ENCODE measurements around the gene CLDN9. TPM values are rescaled to one million over a fixed set of nuclear protein-coding genes. Genes with fewer than 3 reads are reported as not detected.

Gene CLDN9
- total RNA-seq, 1 experiment from 2014 or later: not detected

DNA sequence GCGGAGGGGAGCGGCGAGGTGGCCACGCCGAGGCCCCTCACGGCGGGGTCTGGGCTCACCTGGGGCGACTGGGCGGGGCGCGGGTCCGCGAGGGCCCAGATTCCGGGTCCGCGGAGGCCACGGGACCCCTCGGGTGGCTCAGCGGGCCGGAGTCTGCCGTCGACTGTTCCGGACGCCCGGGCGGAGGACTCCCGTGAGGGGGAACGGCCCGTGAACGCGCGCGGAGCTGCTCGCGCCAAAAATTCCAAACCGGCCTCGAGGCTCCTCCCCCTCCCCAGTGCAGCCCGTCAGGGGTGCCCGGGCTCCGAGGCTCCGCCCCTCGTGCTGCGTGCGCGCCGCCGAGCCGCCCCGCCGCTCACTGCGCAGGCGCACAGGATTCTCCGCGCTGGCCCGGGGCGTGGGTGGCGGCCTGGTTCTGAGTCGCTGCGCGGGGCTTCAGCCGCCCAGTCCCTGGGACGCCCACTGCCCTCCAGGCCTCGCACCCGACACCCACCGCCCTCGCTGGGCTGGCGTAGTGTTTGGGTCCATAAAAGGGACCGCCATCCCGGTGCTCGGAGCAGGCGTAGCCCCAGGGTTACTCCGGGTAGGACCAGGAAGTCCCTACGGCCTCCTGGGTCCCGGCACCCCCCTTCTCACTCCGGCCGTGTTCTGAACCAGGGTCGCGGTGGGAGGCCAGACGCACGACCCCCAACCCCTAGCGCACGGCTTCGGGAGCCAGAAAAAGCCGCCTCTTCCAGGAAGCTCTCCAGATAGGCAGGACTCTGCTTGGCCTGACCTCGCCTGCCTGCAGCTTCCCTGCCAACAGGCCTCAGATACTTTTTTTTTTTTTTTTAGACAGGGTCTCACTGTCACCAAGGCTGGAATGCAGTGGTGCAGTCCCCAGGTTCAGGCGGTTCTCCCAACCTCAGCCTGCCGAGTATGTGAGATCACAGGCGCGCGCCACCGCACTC lies 32.2 kb upstream of the CLDN9 start, which contains the start of gene PKMYT1:
Gene PKMYT1, minus strand, starts transcription at position 220 of the 950 bp plus-strand sequence. CDS start 789 bp downstream, outside the sequence.
- peaks cover 22% of the 10 kb centered on the region for H3K4me1 ChIP-seq (replicated peaks)
- H3K27me3 ChIP-seq (replicated peaks): peaks cover 3% of the 10 kb centered on the region; the same call in 1 of the 2 replicates
- DNase-seq (ENCODE audit: low read depth in 1 of 2, low spot score in 2 of 2): peak; percentile 93 to 94
- H3K27ac ChIP-seq: peak within 1 kb of the TSS; percentile 82
- H3K9me3 ChIP-seq (replicated peaks): no peaks in the 10 kb centered on the region
- H3K4me3 ChIP-seq: peak within 1 kb of the TSS; percentile 92
- H3K36me3 ChIP-seq: peaks cover 41% of the 10 kb centered on the region

DNA sequence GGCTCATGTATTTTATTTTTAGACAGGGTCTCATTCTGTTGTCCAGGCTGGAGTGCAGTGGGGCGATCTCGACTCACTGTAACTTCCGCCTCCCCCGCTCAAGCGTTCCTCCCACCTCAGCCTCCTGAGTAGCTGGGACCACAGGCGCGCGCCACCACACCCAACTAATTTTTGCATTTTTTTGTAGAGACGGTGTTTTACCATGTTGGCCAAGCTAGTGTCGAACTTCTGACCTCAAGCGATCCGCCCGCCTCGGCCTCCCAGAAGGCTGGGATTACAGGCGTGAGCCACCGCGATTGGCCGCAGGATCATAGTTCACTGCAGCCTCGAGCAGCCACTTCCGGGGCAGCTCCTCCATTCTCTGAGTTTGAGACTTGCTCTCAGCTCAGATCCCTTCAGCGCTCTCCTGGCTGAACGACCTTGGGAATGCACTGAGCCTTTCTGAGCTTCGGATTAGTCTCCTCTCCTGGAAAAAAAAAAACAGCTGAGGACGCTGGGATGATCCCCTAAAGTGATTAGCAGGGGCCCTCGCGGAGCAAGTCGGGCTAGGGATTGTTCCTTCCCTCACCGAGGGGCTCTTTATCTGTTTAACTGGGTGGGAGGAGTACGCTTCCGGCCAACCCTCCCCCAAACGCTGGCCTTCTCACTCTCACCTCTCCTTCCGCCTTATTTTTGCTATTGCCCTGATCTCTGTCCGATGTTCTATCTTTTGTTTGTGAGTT lies 31.4 kb upstream of the CLDN9 start:
- Histone ChIP-seq H3K27me3 (replicated peaks) (peaks cover 3% of the 10 kb centered on the region; the same call in 1 of the 2 replicates), H3K9me3 (replicated peaks) (no peaks in the 10 kb centered on the region), H3K36me3 (peaks cover 32% of the 10 kb centered on the region), H3K27ac (no peak overlapping the region), H3K4me1 (replicated peaks) (peaks cover 22% of the 10 kb centered on the region), H3K4me3 (peak overlapping the region; percentile 92)
- DNase-seq (ENCODE audit: low read depth in 1 of 2, low spot score in 2 of 2): no peak

DNA sequence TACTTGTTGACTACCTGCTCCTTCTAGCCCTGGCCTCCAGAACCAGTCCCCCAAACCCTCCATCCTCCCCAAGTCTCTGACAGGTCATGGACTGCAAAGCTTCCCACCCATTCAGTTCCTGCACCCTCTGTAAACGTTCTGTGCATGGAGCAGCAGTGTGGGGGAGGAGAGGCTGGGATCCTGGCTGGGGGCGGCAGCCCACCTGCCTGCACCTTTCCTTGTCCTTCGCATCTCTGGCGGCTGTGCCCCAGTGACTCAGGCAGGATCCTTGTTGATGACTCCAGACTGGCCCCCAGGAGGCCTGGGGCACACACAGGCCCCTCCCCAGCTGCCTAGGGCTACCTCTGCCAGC lies 30.8 kb upstream of the CLDN9 start:
- Histone ChIP-seq H3K4me1 (replicated peaks) (peaks cover 22% of the 10 kb centered on the region), H3K27ac (no peak overlapping the region), H3K36me3 (peaks cover 27% of the 10 kb centered on the region), H3K27me3 (replicated peaks) (peaks cover 3% of the 10 kb centered on the region; the same call in 1 of the 2 replicates), H3K4me3 (no peak overlapping the region), H3K9me3 (replicated peaks) (no peaks in the 10 kb centered on the region)
- DNase-seq (ENCODE audit: low read depth in 1 of 2, low spot score in 2 of 2): no peak

DNA sequence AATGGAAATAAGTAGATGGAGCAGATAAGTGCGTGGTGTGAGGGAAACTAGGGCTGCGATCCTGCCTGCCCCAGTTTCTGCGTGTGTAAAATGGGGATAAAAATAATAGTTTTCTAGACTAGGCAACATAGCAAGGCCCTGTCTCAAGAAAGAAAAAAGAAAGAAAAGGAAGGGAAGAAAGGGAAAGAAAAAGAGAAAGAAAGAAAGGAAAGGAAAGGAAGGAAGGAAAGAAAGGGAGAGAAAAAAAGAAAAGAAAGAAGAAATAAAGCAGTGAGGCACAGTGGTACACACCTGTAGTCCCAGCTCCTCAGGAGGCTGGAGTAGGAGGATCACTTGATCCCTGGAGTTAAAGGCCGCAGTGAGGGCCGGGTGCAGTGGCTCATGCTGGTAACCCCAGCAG lies 30.3 kb upstream of the CLDN9 start:
- no peak overlapping the region for H3K4me3 ChIP-seq
- H3K9me3 ChIP-seq (replicated peaks): no peaks in the 10 kb centered on the region
- peaks cover 3% of the 10 kb centered on the region; the same call in 1 of the 2 replicates for H3K27me3 ChIP-seq (replicated peaks)
- DNase-seq (ENCODE audit: low read depth in 1 of 2, low spot score in 2 of 2): no peak
- H3K36me3 ChIP-seq: peaks cover 22% of the 10 kb centered on the region
- H3K27ac ChIP-seq: no peak overlapping the region
- peaks cover 22% of the 10 kb centered on the region for H3K4me1 ChIP-seq (replicated peaks)

DNA sequence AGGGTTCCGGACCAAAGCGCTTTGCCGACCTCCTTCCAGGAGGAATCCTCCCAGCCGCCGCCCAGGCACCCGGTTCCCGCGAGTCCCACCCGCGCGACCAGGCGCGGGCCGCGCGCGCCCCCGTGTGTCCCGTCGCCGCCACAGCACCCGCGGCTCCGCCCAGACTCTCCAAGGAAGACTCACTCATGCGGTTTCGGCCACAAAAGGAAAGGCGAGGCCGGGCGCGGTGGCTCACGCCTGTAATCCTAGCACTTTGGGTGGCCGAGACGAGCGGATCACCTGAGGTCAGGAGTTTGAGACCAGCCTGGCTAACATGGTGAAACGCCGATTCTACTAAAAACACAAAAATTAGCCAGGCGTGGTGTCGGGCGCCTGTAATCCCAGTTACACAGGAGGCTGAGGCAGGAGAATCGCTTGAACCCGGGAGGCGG lies 29.0 kb upstream of the CLDN9 start:
- DNase-seq (ENCODE audit: low read depth in 1 of 2, low spot score in 2 of 2): peak; percentile 88 to 91
- no peak overlapping the region for H3K27ac ChIP-seq
- 0 out of 2 replicates have a peak overlapping the region, but pooled peaks have one; percentile 7 for H3K4me3 ChIP-seq
- H3K36me3 ChIP-seq: peaks cover 11% of the 10 kb centered on the region; the same call in 1 of the 2 replicates
- peaks cover 22% of the 10 kb centered on the region for H3K4me1 ChIP-seq (replicated peaks)
- H3K27me3 ChIP-seq (replicated peaks): peaks cover 3% of the 10 kb centered on the region; the same call in 1 of the 2 replicates
- H3K9me3 ChIP-seq (replicated peaks): no peaks in the 10 kb centered on the region

DNA sequence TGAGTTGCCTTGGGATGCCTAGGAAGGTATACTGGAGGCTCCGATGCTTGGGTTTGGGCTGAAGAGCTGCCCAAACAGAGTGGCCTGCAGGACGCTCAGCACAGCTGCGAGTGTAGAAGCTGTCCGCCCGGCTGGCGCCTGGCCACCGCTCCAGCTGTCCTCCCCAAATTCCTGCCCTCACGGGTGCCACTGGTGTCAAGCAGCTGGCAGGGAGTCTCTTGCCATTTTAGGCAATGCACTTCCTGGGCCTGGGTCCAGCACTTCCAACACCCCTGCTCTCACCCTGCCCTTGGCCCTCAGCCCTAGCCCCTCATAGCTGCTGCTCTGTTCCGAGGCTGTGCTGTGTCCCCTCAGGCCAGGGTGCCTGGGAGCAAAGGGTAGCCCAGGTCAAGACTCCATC lies 27.3 kb upstream of the CLDN9 start:
- Histone ChIP-seq H3K27ac (no peak overlapping the region), H3K4me3 (no peak overlapping the region)

DNA sequence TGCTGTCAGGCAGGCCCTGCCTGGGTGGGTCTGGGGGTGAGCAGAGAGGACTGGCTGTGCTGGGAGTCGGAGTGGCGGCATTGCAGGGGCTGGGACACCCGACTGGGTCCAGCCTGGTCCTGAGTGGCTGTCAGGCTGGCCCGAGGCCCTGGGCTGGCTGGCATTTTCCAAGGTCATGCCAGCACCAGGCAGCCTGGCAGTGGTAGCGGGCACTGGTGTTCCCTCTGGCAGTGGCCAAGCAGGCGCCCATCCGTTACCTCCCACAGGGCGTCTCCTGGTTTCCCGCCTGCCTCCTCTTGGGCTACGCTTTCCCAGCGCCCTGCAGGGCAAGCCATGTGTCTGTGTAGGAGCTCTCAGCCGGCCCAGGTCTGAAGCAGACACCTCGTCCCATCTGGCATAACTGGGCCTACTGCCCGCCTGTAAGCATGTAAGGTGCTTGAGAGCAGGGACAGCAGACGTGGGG lies 26.8 kb upstream of the CLDN9 start:
- Histone ChIP-seq H3K4me1 (replicated peaks) (peaks cover 10% of the 10 kb centered on the region), H3K27ac (no peak overlapping the region), H3K4me3 (no peak overlapping the region), H3K36me3 (no peaks in the 10 kb centered on the region), H3K9me3 (replicated peaks) (no peaks in the 10 kb centered on the region), H3K27me3 (replicated peaks) (peaks cover 8% of the 10 kb centered on the region; the same call in 1 of the 2 replicates)
- DNase-seq (ENCODE audit: low read depth in 1 of 2, low spot score in 2 of 2): no peak

More for the DNA sequence above, 27.3 kb upstream of the CLDN9 start:
- Histone ChIP-seq H3K9me3 (replicated peaks) (no peaks in the 10 kb centered on the region), H3K27me3 (replicated peaks) (peaks cover 8% of the 10 kb centered on the region; the same call in 1 of the 2 replicates), H3K4me1 (replicated peaks) (peaks cover 15% of the 10 kb centered on the region), H3K36me3 (no peaks in the 10 kb centered on the region)
- DNase-seq (ENCODE audit: low read depth in 1 of 2, low spot score in 2 of 2): no peak

DNA sequence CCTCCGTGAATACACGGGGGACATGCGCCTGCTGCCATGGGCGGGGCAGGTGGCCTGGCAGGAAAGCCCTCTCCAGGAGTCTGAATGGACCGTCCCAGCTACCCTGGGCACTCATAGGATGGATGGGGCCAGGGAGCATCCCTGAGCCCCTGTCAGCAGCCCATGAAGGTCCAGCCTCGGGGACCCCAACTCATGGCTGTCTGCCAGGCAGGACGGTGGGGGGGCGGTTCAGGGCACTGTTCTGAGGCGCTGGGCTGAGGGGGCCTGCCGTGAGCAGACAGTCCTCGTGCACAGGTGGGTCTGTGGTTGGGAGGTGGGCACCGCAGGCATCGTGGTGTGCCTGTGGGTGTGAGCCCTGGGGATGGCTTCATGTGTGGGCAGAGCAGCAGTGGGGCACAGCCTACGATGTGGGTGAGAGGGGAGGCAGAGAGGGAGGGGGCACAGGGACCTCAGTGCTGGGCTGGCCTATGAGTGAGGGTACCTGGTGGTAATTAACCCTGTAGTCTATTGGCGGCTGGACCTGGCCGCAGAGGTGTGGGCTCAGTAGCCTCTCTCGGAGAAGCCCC lies 26.0 kb upstream of the CLDN9 start:
- H3K4me1 ChIP-seq (replicated peaks): peaks cover 7% of the 10 kb centered on the region
- H3K27me3 ChIP-seq (replicated peaks): peaks cover 8% of the 10 kb centered on the region; the same call in 1 of the 2 replicates
- H3K9me3 ChIP-seq (replicated peaks): no peaks in the 10 kb centered on the region
- no peak overlapping the region for H3K4me3 ChIP-seq
- H3K36me3 ChIP-seq: no peaks in the 10 kb centered on the region
- DNase-seq (ENCODE audit: low read depth in 1 of 2, low spot score in 2 of 2): no peak
- H3K27ac ChIP-seq: no peak overlapping the region

DNA sequence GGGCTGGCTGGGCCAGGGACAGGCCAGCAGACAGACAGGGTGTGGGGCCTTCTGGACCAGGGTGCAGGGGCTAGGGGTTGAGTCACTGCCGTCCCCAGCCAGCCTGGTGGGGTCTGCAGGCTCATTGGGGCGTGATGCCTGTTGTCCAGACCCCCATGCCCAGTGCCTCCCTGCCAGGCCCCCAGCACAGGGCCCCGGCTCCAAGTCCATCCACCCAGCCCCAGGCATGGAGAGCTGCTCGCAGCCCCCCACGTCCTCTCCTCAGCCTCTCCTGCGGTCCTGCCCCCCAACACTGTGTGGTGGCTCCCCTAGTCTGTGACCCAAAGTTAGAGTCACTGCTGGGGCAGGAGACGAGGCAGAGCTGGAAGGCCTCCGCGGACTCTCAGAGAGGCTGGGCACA lies 25.4 kb upstream of the CLDN9 start:
- Histone ChIP-seq H3K27ac (no peak overlapping the region), H3K27me3 (replicated peaks) (peaks cover 8% of the 10 kb centered on the region; the same call in 1 of the 2 replicates), H3K36me3 (no peaks in the 10 kb centered on the region), H3K4me1 (replicated peaks) (peaks cover 7% of the 10 kb centered on the region), H3K4me3 (no peak overlapping the region), H3K9me3 (replicated peaks) (no peaks in the 10 kb centered on the region)
- DNase-seq (ENCODE audit: low read depth in 1 of 2, low spot score in 2 of 2): no peak

DNA sequence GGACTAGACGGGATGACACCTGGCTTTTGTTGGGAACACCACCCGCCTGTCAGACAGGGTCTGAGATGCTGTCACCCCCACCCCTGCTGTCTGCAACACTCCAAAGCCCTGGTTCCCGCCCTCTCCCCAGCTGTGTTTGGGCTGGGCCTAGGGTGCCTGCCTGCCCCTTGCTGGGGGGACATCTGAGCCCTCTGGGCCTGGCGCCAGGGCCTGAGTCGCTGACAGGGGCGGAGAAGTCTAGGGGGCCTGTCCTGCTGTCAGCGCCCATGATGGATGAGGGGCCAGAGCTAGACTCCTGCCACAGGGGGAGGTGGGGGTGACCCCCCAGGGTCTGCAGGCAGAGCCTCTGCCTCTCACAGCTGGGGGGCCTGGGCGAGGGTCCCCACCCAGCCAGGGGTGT lies 24.9 kb upstream of the CLDN9 start:
- Histone ChIP-seq H3K27ac (no peak overlapping the region), H3K36me3 (no peaks in the 10 kb centered on the region), H3K4me1 (replicated peaks) (peaks cover 7% of the 10 kb centered on the region), H3K4me3 (no peak overlapping the region), H3K27me3 (replicated peaks) (peaks cover 8% of the 10 kb centered on the region; the same call in 1 of the 2 replicates), H3K9me3 (replicated peaks) (no peaks in the 10 kb centered on the region)
- DNase-seq (ENCODE audit: low read depth in 1 of 2, low spot score in 2 of 2): no peak

DNA sequence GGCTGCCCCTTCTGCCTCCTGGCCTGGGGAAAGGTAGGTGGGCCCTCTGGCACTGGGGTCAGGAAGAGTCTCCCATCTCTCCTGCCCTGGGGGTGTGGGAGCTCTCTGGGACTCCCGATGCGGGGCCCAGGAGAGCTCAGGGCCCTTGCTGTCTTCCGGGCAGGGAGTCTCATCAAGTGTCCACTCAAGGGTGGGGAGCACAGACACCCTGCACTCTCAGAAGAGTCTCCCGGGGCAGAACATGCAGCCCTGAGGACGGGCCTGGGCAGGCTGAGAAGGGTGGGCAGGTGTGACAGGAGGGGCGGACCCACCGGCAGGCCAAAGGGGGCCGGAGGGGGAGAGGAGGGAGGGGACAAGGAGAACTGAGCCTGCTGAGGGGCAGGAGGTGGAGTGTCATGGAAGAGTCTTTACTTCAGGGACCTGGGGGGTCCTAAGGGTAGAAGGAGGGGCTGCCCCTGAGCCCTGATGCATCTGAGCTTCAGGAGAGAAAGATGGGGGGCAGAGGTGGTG lies 24.1 kb upstream of the CLDN9 start:
- Histone ChIP-seq H3K4me3 (no peak overlapping the region), H3K27me3 (replicated peaks) (peaks cover 8% of the 10 kb centered on the region; the same call in 1 of the 2 replicates), H3K27ac (no peak overlapping the region), H3K9me3 (replicated peaks) (no peaks in the 10 kb centered on the region), H3K4me1 (replicated peaks) (peaks cover 5% of the 10 kb centered on the region), H3K36me3 (no peaks in the 10 kb centered on the region)
- DNase-seq (ENCODE audit: low read depth in 1 of 2, low spot score in 2 of 2): no peak

DNA sequence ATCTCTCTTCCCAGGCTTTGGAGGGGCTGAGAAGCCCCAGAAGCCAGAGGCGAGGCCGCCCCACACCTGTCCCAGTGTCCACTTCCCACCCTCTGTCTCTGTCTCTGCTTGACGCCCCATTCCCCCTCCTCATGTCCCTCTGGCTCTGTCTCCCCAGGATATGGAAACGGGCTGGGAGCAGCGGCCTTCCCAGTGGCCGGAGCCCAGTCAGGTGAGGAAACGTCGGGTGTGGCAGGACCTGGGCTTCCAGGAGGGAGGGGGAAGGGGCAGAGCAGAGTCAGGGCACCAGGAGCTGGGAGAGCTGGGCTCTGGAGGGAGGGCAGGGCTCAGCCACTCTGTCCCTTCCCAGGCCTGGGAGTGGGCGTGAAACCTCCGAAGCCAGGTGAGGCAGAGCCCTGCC lies 21.8 kb upstream of the CLDN9 start:
- H3K36me3 ChIP-seq: no peaks in the 10 kb centered on the region
- no peak for DNase-seq (ENCODE audit: low read depth in 1 of 2, low spot score in 2 of 2)
- H3K27ac ChIP-seq: no peak overlapping the region

DNA sequence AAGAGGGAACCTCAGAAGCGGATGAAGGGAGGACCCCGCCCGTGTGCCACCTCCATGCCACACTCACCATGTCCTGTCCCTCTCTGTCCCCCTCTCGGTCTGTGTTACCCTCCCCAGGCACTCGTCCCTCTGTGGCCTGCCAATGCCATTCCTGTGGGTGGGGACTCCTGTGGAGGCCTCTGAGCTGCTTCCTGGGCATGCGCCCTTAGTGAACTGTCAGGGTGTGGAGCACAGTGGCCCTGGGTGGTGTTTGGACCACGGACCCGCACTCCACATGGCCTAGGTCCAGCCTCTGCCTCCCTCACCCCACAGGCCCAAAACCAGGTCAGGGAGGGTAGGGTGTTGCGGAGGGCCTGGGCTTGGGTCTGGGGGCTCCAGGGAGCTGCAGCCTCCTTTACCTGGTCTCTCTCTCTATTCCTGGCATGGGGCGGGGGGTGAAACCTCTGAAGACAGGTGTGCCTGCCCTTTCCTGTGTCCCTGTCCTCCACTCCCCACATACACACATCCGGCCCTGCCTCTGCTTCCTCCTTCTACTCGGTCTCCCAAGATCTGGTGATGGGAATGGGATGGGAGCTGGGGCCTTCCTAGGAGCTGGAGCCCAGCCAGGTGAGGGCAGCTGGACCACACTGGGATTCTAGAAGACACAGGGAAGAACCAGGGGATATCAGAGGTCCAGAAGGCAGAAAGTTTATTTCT lies 21.0 kb upstream of the CLDN9 start:
- Histone ChIP-seq H3K4me1 (replicated peaks) (no peaks in the 10 kb centered on the region), H3K27me3 (replicated peaks) (peaks cover 16% of the 10 kb centered on the region), H3K4me3 (no peak overlapping the region), H3K9me3 (replicated peaks) (no peaks in the 10 kb centered on the region), H3K27ac (no peak overlapping the region), H3K36me3 (no peaks in the 10 kb centered on the region)
- DNase-seq (ENCODE audit: low read depth in 1 of 2, low spot score in 2 of 2): no peak

More for the DNA sequence above, 21.8 kb upstream of the CLDN9 start:
- no peak overlapping the region for H3K4me3 ChIP-seq
- H3K9me3 ChIP-seq (replicated peaks): no peaks in the 10 kb centered on the region
- H3K27me3 ChIP-seq (replicated peaks): peaks cover 9% of the 10 kb centered on the region; the same call in 1 of the 2 replicates
- H3K4me1 ChIP-seq (replicated peaks): no peaks in the 10 kb centered on the region
